22Rv1 (cell line): Measurements from ENCODE around the gene ALPI.

ENCODE experiments used
- ZFX ChIP-seq: fragments of 450-650 bp; IDR thresholded peaks from 2 replicates; pipeline ENCODE4 v1.6.1; 2017; ENCODE audit warnings: antibody characterized with exemption, borderline replicate concordance
- TF ChIP-seq, protein P1 (sequence below): fragments of 450-650 bp; IDR thresholded peaks from 2 replicates; pipeline ENCODE4 v1.5.1; 2017; ENCODE audit warnings: mild to moderate bottlenecking

DNA sequence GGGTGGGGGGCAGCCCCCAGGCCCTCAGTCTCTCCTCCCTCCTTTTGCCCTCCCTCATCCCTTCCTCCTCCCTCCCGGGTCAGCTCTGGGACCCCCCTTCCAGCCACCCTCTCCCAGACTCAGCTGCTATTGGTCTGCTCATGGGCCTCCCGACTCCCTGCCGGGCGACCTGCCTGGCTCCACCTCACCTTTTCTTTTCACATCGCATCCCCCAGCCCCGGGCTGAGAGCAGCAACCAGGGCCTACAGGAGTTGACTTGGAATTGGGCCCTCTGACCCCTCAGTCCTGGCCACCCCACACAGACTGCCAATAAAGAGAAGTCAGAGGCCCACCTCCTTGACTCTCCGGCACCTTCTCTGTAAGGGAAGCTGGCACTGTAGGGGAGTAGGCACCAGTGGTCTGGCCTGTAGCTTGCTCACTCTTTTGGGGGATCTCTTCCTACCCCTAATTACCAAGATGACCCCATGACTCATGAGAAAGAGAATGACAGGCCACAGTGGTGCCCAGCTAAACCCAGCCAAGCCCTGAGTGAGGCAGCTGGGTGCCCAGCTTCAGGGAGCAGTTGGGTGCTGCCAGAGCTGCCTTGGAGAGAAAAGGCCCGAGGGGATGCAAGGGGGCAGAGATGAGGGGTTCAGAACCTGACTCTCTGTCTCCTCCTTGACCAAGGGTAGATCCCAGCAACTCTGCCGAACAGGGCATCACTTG lies 33.7 kb downstream of the ALPI start:
- TF ChIP-seq, protein P1, sequence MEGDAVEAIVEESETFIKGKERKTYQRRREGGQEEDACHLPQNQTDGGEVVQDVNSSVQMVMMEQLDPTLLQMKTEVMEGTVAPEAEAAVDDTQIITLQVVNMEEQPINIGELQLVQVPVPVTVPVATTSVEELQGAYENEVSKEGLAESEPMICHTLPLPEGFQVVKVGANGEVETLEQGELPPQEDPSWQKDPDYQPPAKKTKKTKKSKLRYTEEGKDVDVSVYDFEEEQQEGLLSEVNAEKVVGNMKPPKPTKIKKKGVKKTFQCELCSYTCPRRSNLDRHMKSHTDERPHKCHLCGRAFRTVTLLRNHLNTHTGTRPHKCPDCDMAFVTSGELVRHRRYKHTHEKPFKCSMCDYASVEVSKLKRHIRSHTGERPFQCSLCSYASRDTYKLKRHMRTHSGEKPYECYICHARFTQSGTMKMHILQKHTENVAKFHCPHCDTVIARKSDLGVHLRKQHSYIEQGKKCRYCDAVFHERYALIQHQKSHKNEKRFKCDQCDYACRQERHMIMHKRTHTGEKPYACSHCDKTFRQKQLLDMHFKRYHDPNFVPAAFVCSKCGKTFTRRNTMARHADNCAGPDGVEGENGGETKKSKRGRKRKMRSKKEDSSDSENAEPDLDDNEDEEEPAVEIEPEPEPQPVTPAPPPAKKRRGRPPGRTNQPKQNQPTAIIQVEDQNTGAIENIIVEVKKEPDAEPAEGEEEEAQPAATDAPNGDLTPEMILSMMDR: no peak
- no peak for TF ChIP-seq ZFX
